Endothelial cell of umbilical vein (primary cell): ENCODE data around the gene UNC50.

ENCODE experiments used
- CTCF ChIP-seq, 2 donors: IDR thresholded peaks; 1 replicate in 1 of 2; 2 replicates in 1 of 2; pipeline ENCODE4 v1.5.1; 2011; ENCODE audit warnings: low read length in 2 of 2, mild to moderate bottlenecking in 2 of 2, moderate library complexity in 2 of 2, control low read depth in 1 of 2, inconsistent platforms in 1 of 2, low read depth in 1 of 2; ENCODE audit not compliant: insufficient read depth in 1 of 2; ENCODE audit errors: extremely low read depth in 1 of 2
- EZH2 ChIP-seq: IDR thresholded peaks from 2 replicates; pipeline ENCODE4 v1.6.1; 2012; ENCODE audit warnings: borderline replicate concordance, low read depth, mild to moderate bottlenecking, moderate library complexity, low read length, inconsistent platforms; ENCODE audit not compliant: severe bottlenecking
- JUN ChIP-seq: IDR thresholded peaks from 2 replicates; pipeline ENCODE4 v1.6.1; 2011; ENCODE audit warnings: borderline replicate concordance, low read depth; ENCODE audit not compliant: insufficient read length, insufficient read depth
- MAX ChIP-seq: IDR thresholded peaks from 2 replicates; pipeline ENCODE4 v1.6.1; 2011; ENCODE audit not compliant: insufficient read depth, insufficient read length
- MYC ChIP-seq: IDR thresholded peaks from one replicate; pipeline ENCODE4 v1.6.1; 2011; ENCODE audit warnings: mild to moderate bottlenecking, low read depth, low read length
- POLR2A ChIP-seq: IDR thresholded peaks from 2 replicates; pipeline ENCODE4 v1.6.1; 2012; ENCODE audit warnings: low read depth, mild to moderate bottlenecking, control low read depth, low read length
- POLR2AphosphoS5 ChIP-seq: IDR thresholded peaks from 2 replicates; pipeline ENCODE4 v1.6.1; 2012; ENCODE audit warnings: low read depth, mild to moderate bottlenecking, control low read depth, low read length, moderate library complexity; ENCODE audit not compliant: insufficient read depth

DNA sequence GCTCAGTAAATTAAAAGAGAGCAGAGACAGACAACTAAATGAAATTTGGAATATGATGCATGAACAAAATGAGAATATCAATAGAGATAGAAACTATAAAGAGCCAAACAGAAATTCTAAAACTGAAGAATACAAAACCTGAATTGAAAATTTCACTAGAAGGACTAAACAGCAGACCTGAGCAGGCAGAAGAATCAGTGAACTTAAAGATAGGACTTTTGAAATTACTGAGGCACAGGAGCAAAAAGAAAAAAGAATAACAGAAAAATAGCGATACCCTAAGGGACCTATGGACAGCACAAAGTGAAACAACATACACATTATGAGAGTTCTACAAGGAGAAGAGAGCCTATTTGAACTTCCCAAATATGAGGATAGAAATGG lies 41.6 kb downstream of the UNC50 start:
- TF ChIP-seq POLR2A (no peak), POLR2AphosphoS5 (no peak), CTCF (IDR thresholded peaks at IDR 0.05; ENCODE audit: extremely low read depth in 1 of 2, insufficient read depth in 1 of 2, low read depth in 1 of 2, low read length in 2 of 2) (no peak), MAX (no peak), EZH2 (no peak), JUN (no peak), MYC (no peak)
